Esophagus muscularis mucosa (tissue), 4 donors: Measurements from ENCODE around the gene EFNB1. TPM values are rescaled to one million over a fixed set of nuclear protein-coding genes. Genes with fewer than 3 reads are reported as not detected.

ENCODE experiments used
- DNase-seq: peaks from one replicate; pipeline ENCODE4 v3.0.0-alpha.2; 2017; ENCODE audit errors: extremely low spot score
- H3K27ac ChIP-seq, 4 donors: fragments of 200-600 bp; sonication (generic); replicated peaks in 1 of 4; 1 replicate in 3 of 4; 2 replicates in 1 of 4; pipeline ENCODE4 v1.5.1; 2016 to 2019; ENCODE audit warnings: mild to moderate bottlenecking in 1 of 4
- H3K27me3 ChIP-seq, 4 donors: fragments of 200-600 bp; sonication (generic); one replicate each; pipeline versions ENCODE4 v1.5.1 to v1.6.0; 2016 to 2019
- H3K36me3 ChIP-seq, 4 donors: fragments of 200-600 bp; sonication (generic); one replicate each; pipeline ENCODE4 v1.5.1; 2016 to 2019
- H3K4me1 ChIP-seq, 4 donors: fragments of 200-600 bp; sonication (generic); one replicate each; pipeline ENCODE4 v1.5.1; 2016 to 2019
- H3K4me3 ChIP-seq, 4 donors: fragments of 200-600 bp; sonication (generic); 1 replicate in 2 of 4; 2 replicates in 2 of 4; pipeline ENCODE4 v1.5.1; 2016 to 2019; ENCODE audit warnings: mild to moderate bottlenecking in 4 of 4, moderate library complexity in 1 of 4
- H3K9me3 ChIP-seq, 4 donors: fragments of 200-600 bp; sonication (generic); 1 replicate in 3 of 4; 2 replicates in 1 of 4; pipeline ENCODE4 v1.5.1; 2016 to 2019
- EP300 ChIP-seq: sonication (generic); formaldehyde crosslinking; IDR thresholded peaks from one replicate; pipeline ENCODE4 v1.6.1; 2017; ENCODE audit warnings: antibody characterized with exemption
- POLR2A ChIP-seq: fragments of 450-650 bp; IDR thresholded peaks from one replicate; pipeline ENCODE4 v1.6.1; 2017; ENCODE audit warnings: antibody characterized with exemption, moderate library complexity, mild to moderate bottlenecking, low read depth
- POLR2AphosphoS5 ChIP-seq, 2 donors: sonication (generic); formaldehyde crosslinking; IDR thresholded peaks; one replicate each; pipeline ENCODE4 v1.6.1; 2017; ENCODE audit warnings: antibody characterized with exemption in 2 of 2
- WGBS: methylation state at CpG from one replicate; pipeline ENCODE4 v1.1.5; 2018; 5-methylcytosine and 5-hydroxymethylcytosine counted together
- intact Hi-C: fragments of 100-400 bp; cut with DNase I; formaldehyde crosslinking; loops from one replicate; pipeline ENCODE4 v1.15.1; 2023
- total RNA-seq, 4 donors: library from RNA; depleted of rRNA; stranded (reverse); fragments of >200 nt; gene quantifications; one replicate each; pipeline versions ENCODE4 v1.1.0 to v1.2.1, GENCODE V29; 2016
- TF ChIP-seq, protein P1 (sequence below), 3 experiments: fragments of 200-600 bp in 2 of 3; fragments of 450-650 bp in 1 of 3; sonication (generic) in 2 of 3; IDR thresholded peaks; one replicate each; pipeline ENCODE4 v1.5.1; 2017 to 2019; ENCODE audit warnings: antibody characterized with exemption in 3 of 3, mild to moderate bottlenecking in 2 of 3, moderate library complexity in 1 of 3

Gene EFNB1
- total RNA-seq, 4 donors from 2014 or later, result 16.2 to 37.3 (median 23.9) TPM

DNA sequence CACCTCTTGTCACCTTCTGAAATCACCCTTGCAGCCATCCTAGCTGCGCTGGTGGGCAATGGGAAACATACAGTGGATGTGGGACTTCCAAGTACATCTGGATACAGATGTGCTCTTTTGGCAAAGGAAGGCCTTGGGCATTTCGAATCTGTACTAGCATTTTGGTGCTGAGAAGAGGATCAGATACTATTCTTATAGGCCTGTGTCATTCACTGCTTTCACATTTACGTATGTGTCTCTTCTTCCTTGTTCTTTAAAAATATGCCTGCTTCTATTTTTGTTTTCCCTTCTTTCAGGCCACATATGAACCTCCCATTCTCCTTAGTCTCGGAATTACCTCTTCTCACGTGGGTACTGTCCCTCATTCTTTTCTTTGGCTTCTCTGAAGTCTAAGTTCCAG lies 53.1 kb downstream of the EFNB1 start:
- no peaks in the 10 kb centered on the region for H3K9me3 ChIP-seq
- no peak for DNase-seq
- WGBS, result 63% methylated on average over 5 of the region's 5 CpGs
- H3K4me1 ChIP-seq, result no peaks in the 10 kb centered on the region
- intact Hi-C loops, result no loop called here
- no peak for TF ChIP-seq POLR2A
- peaks cover 0 to 4% (median 0%) of the 10 kb centered on the region in 4 donors for H3K27me3 ChIP-seq
- no peak overlapping the region for H3K4me3 ChIP-seq
- no peaks in the 10 kb centered on the region for H3K36me3 ChIP-seq
- no peak overlapping the region for H3K27ac ChIP-seq

DNA sequence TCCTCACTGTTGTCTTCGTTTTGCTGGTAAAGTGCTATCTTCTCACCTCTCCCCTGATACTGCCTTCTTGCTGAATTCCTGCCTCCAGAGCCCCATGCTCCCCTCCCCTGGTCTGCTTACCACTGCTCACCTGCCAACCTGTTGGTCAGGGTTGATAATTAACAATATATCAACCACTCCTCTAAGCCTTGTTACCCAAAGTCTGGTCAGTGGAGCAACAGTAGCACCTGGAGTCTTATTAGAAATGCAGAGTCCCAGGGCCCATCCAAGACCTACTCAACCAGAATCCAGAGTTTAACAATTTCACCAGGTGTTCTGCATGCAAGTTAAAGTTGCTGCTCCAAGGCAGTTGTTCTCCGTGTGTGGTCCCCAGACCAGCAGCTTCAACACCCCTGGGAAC lies 55.0 kb downstream of the EFNB1 start:
- intact Hi-C loops, result no loop called here
- no peaks in the 10 kb centered on the region for H3K4me1 ChIP-seq
- H3K36me3 ChIP-seq, result no peaks in the 10 kb centered on the region
- no peak overlapping the region for H3K4me3 ChIP-seq
- H3K9me3 ChIP-seq, result no peaks in the 10 kb centered on the region
- no peak overlapping the region for H3K27ac ChIP-seq
- WGBS, result 65% methylated on average over 2 of the region's 2 CpGs
- peaks cover 0 to 4% (median 0%) of the 10 kb centered on the region in 4 donors for H3K27me3 ChIP-seq
- TF ChIP-seq POLR2AphosphoS5 (IDR thresholded peaks at IDR 0.05) (no peak), EP300 (no peak), POLR2A (no peak)
- TF ChIP-seq, protein P1, sequence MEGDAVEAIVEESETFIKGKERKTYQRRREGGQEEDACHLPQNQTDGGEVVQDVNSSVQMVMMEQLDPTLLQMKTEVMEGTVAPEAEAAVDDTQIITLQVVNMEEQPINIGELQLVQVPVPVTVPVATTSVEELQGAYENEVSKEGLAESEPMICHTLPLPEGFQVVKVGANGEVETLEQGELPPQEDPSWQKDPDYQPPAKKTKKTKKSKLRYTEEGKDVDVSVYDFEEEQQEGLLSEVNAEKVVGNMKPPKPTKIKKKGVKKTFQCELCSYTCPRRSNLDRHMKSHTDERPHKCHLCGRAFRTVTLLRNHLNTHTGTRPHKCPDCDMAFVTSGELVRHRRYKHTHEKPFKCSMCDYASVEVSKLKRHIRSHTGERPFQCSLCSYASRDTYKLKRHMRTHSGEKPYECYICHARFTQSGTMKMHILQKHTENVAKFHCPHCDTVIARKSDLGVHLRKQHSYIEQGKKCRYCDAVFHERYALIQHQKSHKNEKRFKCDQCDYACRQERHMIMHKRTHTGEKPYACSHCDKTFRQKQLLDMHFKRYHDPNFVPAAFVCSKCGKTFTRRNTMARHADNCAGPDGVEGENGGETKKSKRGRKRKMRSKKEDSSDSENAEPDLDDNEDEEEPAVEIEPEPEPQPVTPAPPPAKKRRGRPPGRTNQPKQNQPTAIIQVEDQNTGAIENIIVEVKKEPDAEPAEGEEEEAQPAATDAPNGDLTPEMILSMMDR (IDR thresholded peaks at IDR 0.05), result no peak
- DNase-seq, result no peak

DNA sequence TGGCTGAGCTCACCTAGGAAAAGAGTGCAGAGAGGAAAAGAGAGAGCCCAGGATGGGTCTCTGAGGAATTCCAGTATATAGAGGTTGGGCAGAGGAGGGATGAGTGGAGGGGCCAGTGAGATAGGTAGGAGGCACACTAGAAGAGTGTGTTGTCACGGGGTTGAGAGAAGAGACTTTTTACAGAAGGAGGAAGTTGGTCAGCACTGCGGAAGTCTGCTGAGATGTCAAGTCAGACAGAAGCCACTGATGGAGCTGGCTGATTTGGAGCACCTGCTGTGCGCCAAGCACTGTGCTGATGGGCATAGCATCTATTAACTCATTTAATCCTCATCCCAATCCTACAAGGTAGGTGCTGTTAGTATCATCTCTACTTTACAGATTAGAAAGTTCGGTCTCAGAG lies 60.4 kb downstream of the EFNB1 start:
- no peaks in the 10 kb centered on the region for H3K36me3 ChIP-seq
- no peaks in the 10 kb centered on the region for H3K9me3 ChIP-seq
- WGBS, result 62% methylated on average over 4 of the region's 4 CpGs
- peaks cover 8 to 13% (median 11%) of the 10 kb centered on the region in 4 donors for H3K4me1 ChIP-seq
- no peak for DNase-seq
- intact Hi-C loops, result no loop called here
- no peak overlapping the region for H3K27ac ChIP-seq
- H3K4me3 ChIP-seq, result no peak overlapping the region
- H3K27me3 ChIP-seq, result peaks cover 0 to 4% (median 0%) of the 10 kb centered on the region in 4 donors
- TF ChIP-seq POLR2AphosphoS5 (IDR thresholded peaks at IDR 0.05), result no peak
- TF ChIP-seq, protein P1 (IDR thresholded peaks at IDR 0.05), result no peak

Other genes with a start within 250 kb of the EFNB1 start
- 10 to 100 TPM; 11.2 to 20.4 (median 11.4) TPM for gene STARD8, start 181.4 kb upstream of the EFNB1 start, total RNA-seq